Testis (tissue), 2 donors: Measurements from ENCODE around the gene PURA.

Experiments used
- POLR2A ChIP-seq: fragments of 450-650 bp; IDR thresholded peaks from one replicate; pipeline ENCODE4 v1.6.1; 2017; ENCODE audit warnings: antibody characterized with exemption, mild to moderate bottlenecking, moderate library complexity
- TF ChIP-seq, protein P1 (sequence below), 3 experiments: fragments of 450-650 bp in 2 of 3; fragments of 200-600 bp in 1 of 3; sonication (generic) in 1 of 3; IDR thresholded peaks; one replicate each; pipeline ENCODE4 v1.5.1; 2016 to 2019; ENCODE audit warnings: antibody characterized with exemption in 3 of 3, mild to moderate bottlenecking in 2 of 3, moderate library complexity in 1 of 3

DNA sequence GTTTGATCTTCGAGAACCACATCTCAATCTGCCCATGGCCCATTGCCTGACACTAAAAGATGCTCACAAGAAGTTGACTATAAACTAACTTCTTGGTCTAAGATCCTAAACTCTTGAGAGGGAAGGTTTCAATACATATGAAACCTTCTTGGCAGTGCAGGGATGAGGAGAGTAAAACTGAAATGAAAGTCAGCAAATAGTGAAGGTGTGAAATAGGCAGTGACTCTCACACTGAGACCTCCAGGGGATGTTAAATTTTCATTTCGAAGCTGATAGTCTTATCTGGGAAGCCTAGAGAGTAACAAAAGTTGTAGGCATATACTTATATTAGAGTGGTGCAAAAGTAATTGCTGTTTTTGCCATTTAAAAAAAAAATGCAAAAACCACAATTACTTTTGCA lies 60.1 kb downstream of the PURA start:
- TF ChIP-seq, protein P1, sequence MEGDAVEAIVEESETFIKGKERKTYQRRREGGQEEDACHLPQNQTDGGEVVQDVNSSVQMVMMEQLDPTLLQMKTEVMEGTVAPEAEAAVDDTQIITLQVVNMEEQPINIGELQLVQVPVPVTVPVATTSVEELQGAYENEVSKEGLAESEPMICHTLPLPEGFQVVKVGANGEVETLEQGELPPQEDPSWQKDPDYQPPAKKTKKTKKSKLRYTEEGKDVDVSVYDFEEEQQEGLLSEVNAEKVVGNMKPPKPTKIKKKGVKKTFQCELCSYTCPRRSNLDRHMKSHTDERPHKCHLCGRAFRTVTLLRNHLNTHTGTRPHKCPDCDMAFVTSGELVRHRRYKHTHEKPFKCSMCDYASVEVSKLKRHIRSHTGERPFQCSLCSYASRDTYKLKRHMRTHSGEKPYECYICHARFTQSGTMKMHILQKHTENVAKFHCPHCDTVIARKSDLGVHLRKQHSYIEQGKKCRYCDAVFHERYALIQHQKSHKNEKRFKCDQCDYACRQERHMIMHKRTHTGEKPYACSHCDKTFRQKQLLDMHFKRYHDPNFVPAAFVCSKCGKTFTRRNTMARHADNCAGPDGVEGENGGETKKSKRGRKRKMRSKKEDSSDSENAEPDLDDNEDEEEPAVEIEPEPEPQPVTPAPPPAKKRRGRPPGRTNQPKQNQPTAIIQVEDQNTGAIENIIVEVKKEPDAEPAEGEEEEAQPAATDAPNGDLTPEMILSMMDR (IDR thresholded peaks at IDR 0.05) = no peak
- no peak for TF ChIP-seq POLR2A
